ENCODE results near the gene CCAR1.
"Not testable (repeated sequence)": the region's sequence is repeated elsewhere in the genome, so short reads cannot be mapped to it uniquely, and the experiment has no call there.

The CCAR1 gene

GRCh38 chr10:68720793-68721672 lies at the start of gene CCAR1:
Gene CCAR1, plus strand, starts transcription at chr10:68721239. Its CDS starts 1,266 bp downstream, at chr10:68722505.
- Mint-ChIP-seq H3K27me3 (ENCODE audit: low read depth) (no peaks in the 10 kb centered on the region), H3K4me1 (ENCODE audit: low read depth) (peaks cover 9% of the 10 kb centered on the region), H3K36me3 (ENCODE audit: low read depth) (peaks cover 16% of the 10 kb centered on the region), H3K4me3 (peak within 1 kb of the TSS; percentile 94), H3K9me3 (no peaks in the 10 kb centered on the region), H3K27ac (peak within 1 kb of the TSS; percentile 96)

GRCh38 chr10:68684413-68684812 lies 36.6 kb upstream of the CCAR1 start:
- Mint-ChIP-seq H3K9me3 (no peaks in the 10 kb centered on the region), H3K4me3 (no peak overlapping the region), H3K27ac (no peak overlapping the region), H3K36me3 (ENCODE audit: low read depth) (peaks cover 4% of the 10 kb centered on the region), H3K4me1 (ENCODE audit: low read depth) (no peaks in the 10 kb centered on the region), H3K27me3 (ENCODE audit: low read depth) (no peaks in the 10 kb centered on the region)

GRCh38 chr10:68696018-68696417 lies 25.0 kb upstream of the CCAR1 start:
- peaks cover 9% of the 10 kb centered on the region for H3K27me3 Mint-ChIP-seq (ENCODE audit: low read depth)
- no peak overlapping the region for H3K27ac Mint-ChIP-seq
- H3K4me3 Mint-ChIP-seq: no peak overlapping the region
- no peaks in the 10 kb centered on the region for H3K36me3 Mint-ChIP-seq (ENCODE audit: low read depth)
- H3K4me1 Mint-ChIP-seq (ENCODE audit: low read depth): no peaks in the 10 kb centered on the region
- no peaks in the 10 kb centered on the region for H3K9me3 Mint-ChIP-seq

- H3K9me3 Mint-ChIP-seq: no peaks in the 10 kb centered on the region
- H3K27me3 Mint-ChIP-seq (ENCODE audit: low read depth): peaks cover 9% of the 10 kb centered on the region
- no peak overlapping the region for H3K4me3 Mint-ChIP-seq
- H3K4me1 Mint-ChIP-seq (ENCODE audit: low read depth): no peaks in the 10 kb centered on the region
- no peaks in the 10 kb centered on the region for H3K36me3 Mint-ChIP-seq (ENCODE audit: low read depth)
- no peak overlapping the region for H3K27ac Mint-ChIP-seq
These were observed 23.9 kb upstream of the CCAR1 start for GRCh38 chr10:68697106-68697505.

- Mint-ChIP-seq H3K36me3 (ENCODE audit: low read depth) (no peaks in the 10 kb centered on the region), H3K27me3 (ENCODE audit: low read depth) (peaks cover 9% of the 10 kb centered on the region), H3K4me3 (no peak overlapping the region), H3K9me3 (no peaks in the 10 kb centered on the region), H3K4me1 (ENCODE audit: low read depth) (no peaks in the 10 kb centered on the region), H3K27ac (no peak overlapping the region)
These were observed 20.8 kb upstream of the CCAR1 start for GRCh38 chr10:68700197-68700596.

GRCh38 chr10:68705548-68705947 lies 15.5 kb upstream of the CCAR1 start:
- no peaks in the 10 kb centered on the region for H3K36me3 Mint-ChIP-seq (ENCODE audit: low read depth)
- no peak overlapping the region for H3K4me3 Mint-ChIP-seq
- H3K27me3 Mint-ChIP-seq (ENCODE audit: low read depth): no peaks in the 10 kb centered on the region
- no peak overlapping the region for H3K27ac Mint-ChIP-seq
- H3K4me1 Mint-ChIP-seq (ENCODE audit: low read depth): no peaks in the 10 kb centered on the region
- no peaks in the 10 kb centered on the region for H3K9me3 Mint-ChIP-seq

GRCh38 chr10:68708987-68709386 lies 12.1 kb upstream of the CCAR1 start:
- not testable (repeated sequence) for H3K4me3 Mint-ChIP-seq; H3K4me1 Mint-ChIP-seq (ENCODE audit: low read depth); H3K9me3 Mint-ChIP-seq; H3K27ac Mint-ChIP-seq; H3K27me3 Mint-ChIP-seq (ENCODE audit: low read depth); H3K36me3 Mint-ChIP-seq (ENCODE audit: low read depth)

GRCh38 chr10:68713065-68713464 lies 8.0 kb upstream of the CCAR1 start:
- not testable (repeated sequence) for H3K4me3 Mint-ChIP-seq; H3K27ac Mint-ChIP-seq; H3K36me3 Mint-ChIP-seq (ENCODE audit: low read depth); H3K9me3 Mint-ChIP-seq; H3K27me3 Mint-ChIP-seq (ENCODE audit: low read depth); H3K4me1 Mint-ChIP-seq (ENCODE audit: low read depth)

- peaks cover 8% of the 10 kb centered on the region for H3K36me3 Mint-ChIP-seq (ENCODE audit: low read depth)
- H3K4me3 Mint-ChIP-seq: no peak overlapping the region
- H3K27me3 Mint-ChIP-seq (ENCODE audit: low read depth): no peaks in the 10 kb centered on the region
- H3K4me1 Mint-ChIP-seq (ENCODE audit: low read depth): peaks cover 6% of the 10 kb centered on the region
- no peaks in the 10 kb centered on the region for H3K9me3 Mint-ChIP-seq
- no peak overlapping the region for H3K27ac Mint-ChIP-seq
These were observed 3.6 kb upstream of the CCAR1 start for GRCh38 chr10:68717435-68717834.

GRCh38 chr10:68721673-68722335 lies 765 bp downstream of the CCAR1 start:
- H3K4me1 Mint-ChIP-seq (ENCODE audit: low read depth): peaks cover 9% of the 10 kb centered on the region

GRCh38 chr10:68725016-68725415 lies 4.0 kb downstream of the CCAR1 start:
- Mint-ChIP-seq H3K9me3 (no peaks in the 10 kb centered on the region), H3K27me3 (ENCODE audit: low read depth) (no peaks in the 10 kb centered on the region), H3K4me1 (ENCODE audit: low read depth) (peaks cover 13% of the 10 kb centered on the region), H3K4me3 (no peak overlapping the region), H3K27ac (no peak overlapping the region), H3K36me3 (ENCODE audit: low read depth) (peaks cover 38% of the 10 kb centered on the region)

More at GRCh38 chr10:68721673-68722335, 765 bp downstream of the CCAR1 start:
- Mint-ChIP-seq H3K4me3 (peak overlapping the region; percentile 94), H3K9me3 (no peaks in the 10 kb centered on the region), H3K27ac (peak overlapping the region; percentile 89), H3K36me3 (ENCODE audit: low read depth) (peaks cover 22% of the 10 kb centered on the region), H3K27me3 (ENCODE audit: low read depth) (no peaks in the 10 kb centered on the region)

GRCh38 chr10:68727146-68727545 lies 6.1 kb downstream of the CCAR1 start:
- no peak overlapping the region for H3K4me3 Mint-ChIP-seq
- peaks cover 35% of the 10 kb centered on the region for H3K36me3 Mint-ChIP-seq (ENCODE audit: low read depth)
- H3K4me1 Mint-ChIP-seq (ENCODE audit: low read depth): peaks cover 10% of the 10 kb centered on the region
- H3K27ac Mint-ChIP-seq: no peak overlapping the region
- no peaks in the 10 kb centered on the region for H3K27me3 Mint-ChIP-seq (ENCODE audit: low read depth)
- no peaks in the 10 kb centered on the region for H3K9me3 Mint-ChIP-seq

- Mint-ChIP-seq H3K4me1 (ENCODE audit: low read depth) (peaks cover 7% of the 10 kb centered on the region), H3K27me3 (ENCODE audit: low read depth) (no peaks in the 10 kb centered on the region), H3K27ac (no peak overlapping the region), H3K4me3 (no peak overlapping the region), H3K9me3 (no peaks in the 10 kb centered on the region), H3K36me3 (ENCODE audit: low read depth) (peaks cover 33% of the 10 kb centered on the region)
These were observed 11.6 kb downstream of the CCAR1 start for GRCh38 chr10:68732651-68733050.

- H3K4me1 Mint-ChIP-seq (ENCODE audit: low read depth): peaks cover 7% of the 10 kb centered on the region
- H3K4me3 Mint-ChIP-seq: no peak overlapping the region
- H3K9me3 Mint-ChIP-seq: no peaks in the 10 kb centered on the region
- peaks cover 32% of the 10 kb centered on the region for H3K36me3 Mint-ChIP-seq (ENCODE audit: low read depth)
- H3K27ac Mint-ChIP-seq: no peak overlapping the region
- no peaks in the 10 kb centered on the region for H3K27me3 Mint-ChIP-seq (ENCODE audit: low read depth)
These were observed 13.3 kb downstream of the CCAR1 start for GRCh38 chr10:68734349-68734748.

- no peaks in the 10 kb centered on the region for H3K9me3 Mint-ChIP-seq
- no peaks in the 10 kb centered on the region for H3K27me3 Mint-ChIP-seq (ENCODE audit: low read depth)
- H3K27ac Mint-ChIP-seq: no peak overlapping the region
- peaks cover 11% of the 10 kb centered on the region for H3K4me1 Mint-ChIP-seq (ENCODE audit: low read depth)
- peaks cover 31% of the 10 kb centered on the region for H3K36me3 Mint-ChIP-seq (ENCODE audit: low read depth)
- H3K4me3 Mint-ChIP-seq: no peak overlapping the region
These were observed 14.1 kb downstream of the CCAR1 start for GRCh38 chr10:68735119-68735518.

All from T-helper 1 cell treated with Interleukin-12 subunit alpha and Interleukin-12 subunit beta and Interleukin-4 antibody, amounts not matched to agents 30 μg/mL and 1 μg/mL, for 36 hours (primary cell).